Kidney (tissue), 14 donors: Measurements from ENCODE around the gene ALOX12B. TPM values are rescaled to one million over a fixed set of nuclear protein-coding genes. Genes with fewer than 3 reads are reported as not detected.
A peak's percentile ranks its signal among the peaks of the same experiment; 100 is the strongest.

Experiments used
- DNase-seq, 5 donors: peaks; one replicate each; pipeline ENCODE4 v3.0.0-alpha.2; 2013 to 2020
- FAIRE-seq: peaks from 2 replicates; lab custom pipeline; 2012; peaks lifted over from hg19 to GRCh38; lab: Jason Lieb, UNC
- H3K27ac ChIP-seq, 2 donors: one replicate each; pipeline ENCODE4 v1.7.0; 2013; ENCODE audit warnings: low read depth in 2 of 2, low read length in 2 of 2, inconsistent platforms in 1 of 2
- H3K27me3 ChIP-seq: one replicate; pipeline ENCODE4 v1.7.1; 2013; ENCODE audit warnings: low read length, inconsistent platforms; ENCODE audit not compliant: control insufficient read depth, insufficient read depth
- H3K36me3 ChIP-seq, 3 donors: one replicate each; pipeline versions ENCODE4 v1.7.0 to v1.7.1; 2013; ENCODE audit warnings: low read length in 3 of 3, control low read depth in 1 of 3, inconsistent platforms in 1 of 3; ENCODE audit not compliant: insufficient read depth in 3 of 3, control insufficient read depth in 2 of 3
- H3K4me1 ChIP-seq, 3 donors: one replicate each; pipeline versions ENCODE4 v1.7.0 to v1.7.1; 2013; ENCODE audit warnings: low read length in 3 of 3, inconsistent platforms in 1 of 3, low read depth in 1 of 3; ENCODE audit not compliant: control insufficient read depth in 2 of 3, insufficient read depth in 2 of 3
- H3K4me3 ChIP-seq, 3 donors: one replicate each; pipeline versions ENCODE4 v1.7.0 to v1.8.1; 2013; ENCODE audit warnings: low read length in 3 of 3, control low read depth in 1 of 3, inconsistent platforms in 1 of 3
- H3K9ac ChIP-seq, 3 donors: one replicate each; pipeline versions ENCODE4 v1.7.0 to v1.7.1; 2013; ENCODE audit warnings: low read length in 3 of 3, control low read depth in 1 of 3, inconsistent platforms in 1 of 3
- H3K9me3 ChIP-seq, 3 donors: one replicate each; pipeline versions ENCODE4 v1.7.0 to v1.7.1; 2013; ENCODE audit warnings: low read length in 3 of 3, control low read depth in 1 of 3, inconsistent platforms in 1 of 3; ENCODE audit not compliant: control insufficient read depth in 2 of 3, insufficient read depth in 1 of 3
- intact Hi-C: fragments of 100-400 bp; cut with DNase I; formaldehyde crosslinking; loops from one replicate; pipeline ENCODE4 v1.11.1; 2022
- polyA plus RNA-seq: library from polyadenylated mRNA; stranded (reverse); fragments of 350-450 nt; fragmentation: Illumina TruSeq; extraction: RNeasy Lipid Tissue Mini Kit (QIAGEN cat#74804); gene quantifications from one replicate; pipeline ENCODE4 v1.2.3, GENCODE V29; 2014; ENCODE audit warnings: low read depth, low replicate concordance; ENCODE audit not compliant: insufficient read depth
- total RNA-seq: library from RNA; stranded (reverse); fragmentation: NEBNext Ultra II Directional; extraction: Animal tissue kit (Norgen Biotek cat#: 25700); gene quantifications from one replicate; pipeline ENCODE4 v1.2.1, GENCODE V29; 2021
- TF ChIP-seq, protein P1 (sequence below): IDR thresholded peaks from 3 replicates; pipeline ENCODE4 v1.5.1; 2012; ENCODE audit warnings: mild to moderate bottlenecking, moderate library complexity, borderline replicate concordance; ENCODE audit not compliant: insufficient read depth; ENCODE audit errors: extremely low read depth
- donor health status: control.
- donor health status: control.
- donor health status: control.
- donor health status: control.
- donor health status: control.
- donor health status: DM: yes; HTN: yes; CAD: no.
- donor health status: Normal renal cell carcinoma (clear cell type).

Gene ALOX12B
- total and polyA plus RNA-seq, 2 donors from 2014 or later: not detected

DNA sequence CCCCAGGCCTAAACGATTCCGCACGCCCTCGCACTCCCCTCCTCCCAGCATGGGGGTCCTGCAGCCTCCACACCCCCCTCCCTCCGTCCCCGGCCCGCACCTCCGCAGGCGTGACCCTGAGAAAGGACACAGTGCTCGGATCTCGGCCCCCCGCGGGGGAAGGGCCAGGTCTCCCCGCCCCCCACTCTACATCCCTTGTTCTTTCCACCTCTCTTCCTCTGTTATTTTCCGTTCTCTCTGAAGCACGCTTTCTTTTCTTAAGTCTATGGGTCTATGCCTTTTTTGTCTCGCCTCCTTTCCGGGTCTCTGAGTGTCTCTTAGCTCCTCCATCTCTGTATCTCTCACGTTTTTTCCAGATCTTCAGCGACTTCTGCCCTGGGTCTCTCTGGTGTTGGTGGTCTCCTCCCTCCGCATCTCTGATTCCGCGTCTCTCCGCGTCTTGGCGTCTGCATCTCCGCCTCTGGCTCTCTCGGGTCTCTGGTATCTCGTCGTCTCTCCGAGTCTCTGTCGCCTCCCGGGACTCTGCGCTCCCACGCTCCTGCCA is 38.5 kb upstream of the ALOX12B start:
- peak in 4 of 5 donors; percentile 49 to 84 (median 68) for DNase-seq
- TF ChIP-seq, protein P1, sequence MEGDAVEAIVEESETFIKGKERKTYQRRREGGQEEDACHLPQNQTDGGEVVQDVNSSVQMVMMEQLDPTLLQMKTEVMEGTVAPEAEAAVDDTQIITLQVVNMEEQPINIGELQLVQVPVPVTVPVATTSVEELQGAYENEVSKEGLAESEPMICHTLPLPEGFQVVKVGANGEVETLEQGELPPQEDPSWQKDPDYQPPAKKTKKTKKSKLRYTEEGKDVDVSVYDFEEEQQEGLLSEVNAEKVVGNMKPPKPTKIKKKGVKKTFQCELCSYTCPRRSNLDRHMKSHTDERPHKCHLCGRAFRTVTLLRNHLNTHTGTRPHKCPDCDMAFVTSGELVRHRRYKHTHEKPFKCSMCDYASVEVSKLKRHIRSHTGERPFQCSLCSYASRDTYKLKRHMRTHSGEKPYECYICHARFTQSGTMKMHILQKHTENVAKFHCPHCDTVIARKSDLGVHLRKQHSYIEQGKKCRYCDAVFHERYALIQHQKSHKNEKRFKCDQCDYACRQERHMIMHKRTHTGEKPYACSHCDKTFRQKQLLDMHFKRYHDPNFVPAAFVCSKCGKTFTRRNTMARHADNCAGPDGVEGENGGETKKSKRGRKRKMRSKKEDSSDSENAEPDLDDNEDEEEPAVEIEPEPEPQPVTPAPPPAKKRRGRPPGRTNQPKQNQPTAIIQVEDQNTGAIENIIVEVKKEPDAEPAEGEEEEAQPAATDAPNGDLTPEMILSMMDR: no peak
- no peak for FAIRE-seq
- no peak overlapping the region for H3K27ac ChIP-seq
- intact Hi-C loops: loop anchor here (10.0 kb wide), 1 partner anchor 59 kb away; no protein-coding TSS in a partner anchor
- H3K4me1 ChIP-seq: peaks cover 3 to 42% (median 21%) of the 10 kb centered on the region in 3 donors
- peak overlapping the region; percentile 34 to 89 (median 65) for H3K9ac ChIP-seq
- H3K36me3 ChIP-seq: no peaks in the 10 kb centered on the region
- peaks cover 18% of the 10 kb centered on the region for H3K27me3 ChIP-seq
- peak overlapping the region; percentile 79 to 86 (median 80) for H3K4me3 ChIP-seq
- H3K9me3 ChIP-seq: no peaks in the 10 kb centered on the region

GRCh38 chr17:8125154-8125946 is 37.8 kb upstream of the ALOX12B start:
- H3K9me3 ChIP-seq: no peaks in the 10 kb centered on the region
- intact Hi-C loops: loop anchor here (10.0 kb wide), 1 partner anchor 59 kb away; no protein-coding TSS in a partner anchor
- H3K4me3 ChIP-seq: peak overlapping the region; percentile 79 to 86 (median 80)
- FAIRE-seq (no peak), DNase-seq (peak; percentile 89 to 93 (median 90))
- no peaks in the 10 kb centered on the region for H3K36me3 ChIP-seq
- no peak overlapping the region for H3K27ac ChIP-seq
- peaks cover 18% of the 10 kb centered on the region for H3K27me3 ChIP-seq
- H3K9ac ChIP-seq: peak overlapping the region in 1 of 3 donors; percentile 12
- TF ChIP-seq, protein P1: no peak
- peaks cover 3 to 42% (median 24%) of the 10 kb centered on the region in 3 donors for H3K4me1 ChIP-seq

GRCh38 chr17:8124350-8125153 is 37.0 kb upstream of the ALOX12B start:
- Histone ChIP-seq H3K4me1 (peaks cover 3 to 42% (median 25%) of the 10 kb centered on the region in 3 donors), H3K4me3 (peak overlapping the region; percentile 17 to 48 (median 36)), H3K27me3 (peaks cover 18% of the 10 kb centered on the region), H3K9me3 (no peaks in the 10 kb centered on the region), H3K36me3 (no peaks in the 10 kb centered on the region), H3K27ac (no peak overlapping the region), H3K9ac (peak overlapping the region in 1 of 3 donors; percentile 12)
- DNase-seq: peak in 3 of 5 donors; percentile 27 to 48 (median 31)
- intact Hi-C loops: loop anchor here (10.0 kb wide), 1 partner anchor 60 kb away; no protein-coding TSS in a partner anchor
- no peak for FAIRE-seq
- TF ChIP-seq, protein P1: no peak
